CD4-positive, alpha-beta T cell treated with Interleukin-10 for 1 hour (primary cell): Measurements from ENCODE around the gene RAB8B.
"Not testable (repeated sequence)": the region's sequence is repeated elsewhere in the genome, so short reads cannot be mapped to it uniquely, and the experiment has no call there.

Experiments
- DNase-seq: peaks from one replicate; pipeline ENCODE4 v3.0.0-alpha.2; 2020

The RAB8B gene

GRCh38 chr15:63186065-63186464, 3.3 kb upstream of the RAB8B start:
- DNase-seq, result no peak

DNA sequence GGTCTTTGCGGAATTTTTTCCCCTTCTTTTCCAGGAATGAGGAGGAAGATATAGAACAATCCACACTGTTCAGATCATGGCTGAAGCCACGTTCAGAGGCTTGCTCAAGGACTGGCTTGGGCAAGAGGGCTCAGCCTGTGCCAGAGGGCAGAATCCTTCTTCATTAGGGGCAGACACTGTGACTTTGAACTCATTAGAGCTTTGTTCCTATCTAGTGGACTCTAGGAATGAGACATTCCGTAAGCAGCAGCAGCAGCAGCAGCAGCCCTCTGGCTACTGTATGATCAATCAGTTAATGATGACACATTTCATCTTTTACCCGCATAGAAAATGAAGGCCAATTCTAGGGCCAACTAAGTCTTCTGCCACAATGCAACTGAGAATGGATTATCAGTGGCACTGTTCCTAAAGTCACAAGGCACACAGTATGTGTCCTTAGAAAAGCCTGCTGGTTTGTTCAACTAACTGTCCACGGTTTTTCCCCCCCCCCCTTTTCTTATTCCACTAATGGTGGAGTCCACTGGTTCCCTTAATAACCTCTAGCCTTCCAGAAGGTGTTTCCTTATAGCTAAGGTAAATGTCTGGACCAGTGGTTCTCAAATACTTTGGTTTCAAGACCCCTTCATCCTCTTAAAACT, 1.7 kb upstream of the RAB8B start:
- no peak for DNase-seq

DNA sequence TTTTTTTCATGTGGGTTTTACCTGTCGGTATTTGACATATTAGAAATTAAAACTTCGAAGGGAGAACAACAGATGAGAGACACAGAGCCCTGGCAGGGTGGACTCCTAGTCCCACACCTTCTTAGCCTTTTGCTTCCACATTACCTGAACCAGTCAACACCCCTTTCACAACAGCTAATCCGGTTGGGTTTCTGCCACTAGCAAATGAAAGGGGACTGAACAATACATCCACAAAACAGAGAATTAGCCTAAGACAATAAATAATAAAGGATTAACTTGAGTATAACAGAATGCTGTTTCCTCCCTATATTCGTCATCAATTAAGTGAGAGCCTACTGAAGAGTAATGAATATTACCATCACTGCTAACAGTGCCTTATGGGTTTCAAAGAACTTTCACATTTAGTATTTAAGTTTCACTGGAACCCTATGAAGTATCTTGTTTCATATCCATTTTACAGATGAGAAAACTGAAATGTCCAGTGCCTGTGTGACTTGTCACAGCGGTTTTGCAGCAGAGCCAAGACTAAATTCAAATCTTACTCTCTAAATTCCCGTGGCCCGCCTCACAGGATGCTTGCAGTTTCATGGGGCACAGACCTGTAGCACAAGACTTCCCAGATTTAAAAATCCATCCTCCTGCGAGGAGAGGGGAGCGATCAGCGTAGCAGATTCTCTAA, 1.0 kb upstream of the RAB8B start:
- DNase-seq, result no peak

DNA sequence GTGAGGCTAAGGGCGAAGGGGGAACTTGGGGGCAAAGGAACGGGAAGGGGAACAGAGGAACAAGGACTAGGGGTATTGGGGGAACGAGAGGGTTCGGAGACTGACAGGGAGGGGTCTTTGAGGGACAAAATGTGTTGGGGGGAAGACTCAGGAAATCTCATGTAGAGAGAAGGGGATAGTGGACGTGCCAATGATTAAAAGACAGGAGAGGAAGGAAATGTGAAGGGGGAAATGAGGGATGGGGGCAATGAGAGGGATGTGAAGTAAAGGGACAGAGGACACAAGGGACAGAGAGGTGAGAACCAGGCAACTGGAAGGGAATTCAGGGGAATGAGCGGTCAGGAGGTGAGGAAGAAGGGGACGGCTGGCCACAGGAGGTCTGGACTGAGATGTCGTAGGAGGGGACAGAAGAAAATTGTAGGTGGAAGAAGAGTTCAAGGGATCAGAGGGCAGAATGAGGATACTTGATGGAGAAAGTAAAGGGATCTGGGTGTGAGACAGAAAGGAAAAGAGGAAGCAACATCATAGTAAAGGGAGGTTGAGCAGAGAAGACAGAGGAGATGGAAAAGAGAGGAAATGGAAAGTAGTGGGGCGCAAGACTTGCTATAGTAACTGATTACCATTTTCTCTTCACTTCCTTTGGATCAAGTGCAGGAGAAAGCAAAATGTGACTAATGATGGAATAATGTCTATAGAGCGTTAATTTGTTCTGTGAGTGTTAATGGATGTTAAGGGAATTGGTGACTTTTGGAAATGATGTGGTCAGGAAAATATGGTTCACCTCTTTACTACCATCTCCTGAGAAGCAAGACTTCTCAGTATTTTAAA, 749 bp downstream of the RAB8B start:
- DNase-seq, result no peak

DNA sequence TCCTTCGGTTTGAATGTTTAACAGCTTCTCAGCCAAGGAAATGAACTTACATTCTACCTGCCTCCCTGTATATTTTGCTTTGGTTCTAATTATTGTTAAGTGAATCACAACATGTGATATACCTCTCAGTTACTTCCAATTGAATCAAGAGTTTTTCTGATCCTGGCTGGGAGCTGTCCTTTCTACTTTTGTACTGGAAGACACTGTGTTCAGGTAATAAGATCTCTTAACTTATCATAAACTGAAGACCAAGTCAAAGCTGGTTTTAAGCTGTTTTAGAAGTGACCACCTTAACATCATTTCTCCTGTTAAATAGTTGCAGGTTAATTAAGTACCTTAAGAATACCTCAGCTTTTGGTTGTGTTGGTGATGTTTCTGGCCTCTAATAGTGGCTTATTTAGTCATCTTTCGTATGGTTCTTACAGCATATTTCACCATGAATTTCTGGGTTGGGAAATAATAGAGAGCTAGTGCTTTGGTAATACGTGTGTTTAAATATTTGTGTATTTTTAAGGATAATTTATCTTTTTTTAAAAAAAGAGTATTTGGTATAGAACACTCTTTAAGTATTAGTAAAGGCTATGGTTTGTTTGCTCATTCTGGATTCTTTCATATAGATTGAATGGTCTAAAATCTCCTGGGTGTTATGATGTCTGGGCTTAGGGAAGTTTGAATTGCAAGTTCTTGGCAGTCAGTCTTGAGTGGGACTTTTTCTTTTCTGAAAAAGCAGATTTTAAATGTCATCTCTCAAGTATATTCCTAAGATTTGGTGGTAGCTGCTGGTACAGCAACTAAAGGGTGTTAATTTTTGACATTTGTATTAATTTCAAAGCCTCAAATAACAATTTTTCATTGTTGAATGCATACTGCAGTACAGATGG, 1.6 kb downstream of the RAB8B start:
- no peak for DNase-seq

- peak; percentile 90 for DNase-seq
Observed at GRCh38 chr15:63191895-63192618, 2.7 kb downstream of the RAB8B start.

- no peak for DNase-seq
Observed at GRCh38 chr15:63192619-63193206, 3.3 kb downstream of the RAB8B start.

- DNase-seq, result no peak
Observed at GRCh38 chr15:63194302-63194701, 4.9 kb downstream of the RAB8B start.

- DNase-seq, result no peak
Observed at GRCh38 chr15:63194880-63195568, 5.6 kb downstream of the RAB8B start.

GRCh38 chr15:63195569-63196015, 6.2 kb downstream of the RAB8B start:
- DNase-seq, result no peak

GRCh38 chr15:63196842-63197241, 7.4 kb downstream of the RAB8B start:
- no peak for DNase-seq

GRCh38 chr15:63197626-63198025, 8.2 kb downstream of the RAB8B start:
- DNase-seq, result no peak

DNA sequence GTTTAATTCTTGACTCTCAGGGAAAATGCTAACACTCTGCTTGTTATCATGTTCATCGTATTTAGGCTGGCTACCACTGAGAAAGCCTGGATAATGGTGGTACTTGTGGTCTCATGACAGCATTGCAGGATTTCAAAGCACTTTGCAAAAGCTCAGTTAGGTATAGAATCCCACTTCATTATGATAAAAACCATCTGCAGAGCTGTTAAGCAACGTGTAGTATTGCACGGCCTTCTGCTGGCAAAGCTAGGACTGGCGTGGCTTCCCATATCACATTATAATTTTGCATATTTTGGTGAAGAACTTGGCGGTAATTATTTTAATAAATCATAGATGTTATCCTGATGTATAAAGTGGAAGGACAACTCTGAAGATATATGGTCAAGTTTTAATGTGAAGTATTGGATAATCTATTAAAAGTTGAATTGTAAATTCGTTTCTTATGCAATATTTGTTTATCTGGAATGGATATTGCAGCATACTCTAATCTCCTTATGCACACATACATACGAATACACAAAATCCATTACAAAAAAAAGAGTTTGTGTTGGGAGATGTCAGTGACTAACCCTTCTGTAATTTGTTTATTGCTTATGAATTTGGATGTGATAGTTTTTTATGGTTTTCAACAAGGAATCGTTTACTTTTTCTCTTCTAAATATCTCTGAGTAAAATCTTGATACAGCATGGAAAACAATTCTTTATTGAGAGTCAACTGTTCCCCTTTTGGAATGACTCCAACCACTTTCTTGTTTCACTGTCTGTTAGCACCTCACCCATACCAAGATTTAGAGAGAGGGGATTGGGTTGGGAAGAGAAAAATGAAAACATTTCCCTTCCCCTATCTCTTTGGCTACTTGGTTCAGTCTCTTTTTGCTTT, 9.2 kb downstream of the RAB8B start:
- no peak for DNase-seq

DNA sequence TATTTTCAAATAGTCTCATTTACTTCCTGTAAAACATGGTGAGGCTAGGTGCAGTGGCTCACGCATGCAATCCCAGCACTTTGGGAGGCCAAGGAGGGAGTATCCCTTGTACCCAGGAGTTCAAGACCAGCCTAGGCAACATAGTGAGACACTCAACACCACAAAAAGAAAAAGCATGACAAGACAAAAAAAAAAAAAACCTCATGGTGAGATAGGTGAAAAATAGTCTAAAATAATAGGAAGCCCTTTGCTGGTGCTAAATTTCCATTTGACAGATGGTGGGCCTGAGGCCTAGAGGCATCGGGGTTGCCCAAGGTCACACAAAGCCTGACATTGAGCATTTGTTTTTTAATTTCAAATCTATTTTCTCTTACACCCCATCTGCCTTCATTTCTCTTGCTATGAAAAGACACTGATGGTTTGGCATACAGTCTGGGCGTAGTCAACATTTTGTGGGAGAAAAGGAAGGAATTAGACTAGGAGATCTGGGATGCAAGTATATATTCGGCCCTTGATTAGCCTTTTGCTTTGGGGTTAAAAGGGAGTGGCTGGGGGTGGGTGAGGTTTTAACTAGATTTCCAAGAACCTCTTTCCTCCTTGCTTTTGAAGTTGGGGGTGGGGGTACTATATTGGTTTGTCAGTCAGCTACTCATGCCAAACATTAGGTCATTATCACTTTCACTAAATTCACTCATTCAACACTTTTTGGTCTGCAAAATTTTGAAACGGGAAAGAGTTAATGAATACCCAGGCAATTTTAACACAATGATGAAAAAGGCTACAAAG, 11.3 kb downstream of the RAB8B start:
- no peak for DNase-seq

DNA sequence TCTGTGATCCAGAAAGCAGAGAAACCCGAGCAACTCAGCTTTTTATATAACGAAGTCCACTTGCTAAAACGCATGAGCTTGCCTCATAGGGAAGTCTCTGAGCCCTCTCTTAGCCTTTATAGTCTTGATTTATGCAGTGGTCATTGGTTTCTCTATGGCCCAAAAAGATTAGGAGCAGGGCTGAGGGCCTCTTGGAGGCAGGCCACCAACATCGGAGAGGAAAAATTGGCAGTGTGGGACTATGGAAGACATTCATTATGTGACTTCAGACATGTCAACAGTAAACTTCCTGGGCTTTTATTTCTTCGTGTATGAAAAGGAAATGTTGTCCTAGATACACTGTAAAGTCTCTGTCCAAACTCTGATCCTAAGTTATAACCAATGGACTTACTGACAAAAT, 13.5 kb downstream of the RAB8B start:
- DNase-seq, result no peak

DNA sequence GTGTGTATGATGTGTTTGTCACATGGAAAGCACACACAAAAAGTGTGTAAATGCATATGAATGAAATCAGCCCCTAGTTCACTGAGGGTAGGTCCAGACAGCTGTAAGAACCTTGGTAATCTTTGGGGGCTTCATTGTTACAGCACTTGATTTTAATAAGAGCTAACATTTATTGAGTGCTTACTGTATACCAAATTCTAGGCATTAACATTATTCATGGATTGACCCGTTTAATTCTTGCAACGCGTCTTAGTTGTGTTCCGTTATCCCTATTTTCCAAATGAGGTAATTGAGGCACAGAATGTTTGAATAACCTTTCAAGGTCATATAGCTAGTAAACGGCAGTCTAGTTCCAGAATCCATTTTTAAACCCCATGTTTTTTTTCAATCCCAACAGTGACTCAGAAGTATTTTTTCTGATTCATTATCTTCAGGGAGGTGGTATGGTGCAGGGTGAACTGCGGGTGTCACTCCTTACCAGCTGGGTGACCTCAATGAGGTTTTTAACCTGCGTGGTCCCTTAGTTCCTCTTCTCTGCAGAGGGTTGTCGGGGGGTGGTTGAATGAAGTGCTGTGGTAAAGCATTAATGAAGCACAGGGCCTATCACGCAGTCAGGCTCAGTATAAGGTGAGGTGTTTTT, 14.2 kb downstream of the RAB8B start:
- DNase-seq, result peak; percentile 57

- no peak for DNase-seq
Observed at GRCh38 chr15:63206079-63206478, 16.7 kb downstream of the RAB8B start.

DNA sequence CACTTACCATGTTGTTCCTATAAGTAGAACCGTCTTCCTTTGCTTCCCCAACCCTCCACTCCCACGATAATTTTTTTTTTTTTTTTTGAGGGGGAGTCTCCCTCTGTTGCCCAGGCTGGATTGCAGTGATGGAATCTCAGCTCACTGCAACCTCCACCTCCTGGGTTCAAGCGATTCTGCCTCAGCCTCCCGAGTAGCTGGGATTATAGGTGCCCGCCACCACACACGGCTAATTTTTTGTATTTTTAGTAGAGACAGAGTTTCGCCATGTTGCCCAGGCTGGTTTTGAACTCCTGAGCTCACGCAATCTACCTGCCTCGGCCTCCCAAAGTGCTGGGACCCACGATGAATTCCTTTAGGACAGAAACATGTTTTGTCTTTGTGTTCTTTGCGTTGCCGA, 19.4 kb downstream of the RAB8B start:
- DNase-seq, result not testable (repeated sequence)
